NCI-H510A (cell line): ENCODE results near the gene IRX6.

ENCODE experiments used
- DNase-seq: peaks from one replicate; lab custom pipeline; 2025; lab: John Stamatoyannopoulos, UW

Gene IRX6

DNA sequence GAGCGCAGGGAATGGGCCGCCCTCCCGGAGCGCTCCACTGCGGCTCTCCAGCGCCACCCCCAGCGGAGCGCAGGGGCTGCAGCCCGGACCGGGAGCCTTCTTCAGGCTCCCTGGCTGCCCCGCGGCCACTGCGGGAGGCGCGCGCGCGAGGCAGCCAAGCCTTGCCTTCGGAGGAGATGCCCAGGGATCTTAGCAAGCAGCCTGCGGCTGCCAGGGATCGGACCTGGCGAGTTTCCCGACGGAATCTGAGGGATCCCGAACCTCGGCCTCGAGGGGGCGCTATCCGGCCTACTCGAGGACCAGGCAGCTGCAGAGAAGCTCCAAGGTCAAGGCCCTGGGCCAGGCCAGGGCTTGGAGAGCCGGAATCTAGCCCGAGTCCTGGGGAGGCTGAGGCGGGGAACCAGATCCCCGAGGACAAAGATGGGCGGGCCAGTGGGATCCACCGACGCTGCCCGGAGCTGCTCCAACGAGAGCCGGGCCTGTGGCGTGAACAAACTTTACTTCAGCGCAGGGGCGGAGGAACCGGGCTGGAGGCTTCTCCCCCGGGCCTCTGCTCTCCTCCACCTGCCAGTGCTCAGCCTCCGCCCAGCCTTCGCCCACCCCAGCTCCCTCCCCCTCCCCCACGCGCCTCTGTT lies at the start of gene IRX6:
Gene IRX6, plus strand, starts transcription at position 567 of the 635 bp plus-strand sequence. CDS start 889 bp downstream, outside the sequence.
- DNase-seq: no peak

DNA sequence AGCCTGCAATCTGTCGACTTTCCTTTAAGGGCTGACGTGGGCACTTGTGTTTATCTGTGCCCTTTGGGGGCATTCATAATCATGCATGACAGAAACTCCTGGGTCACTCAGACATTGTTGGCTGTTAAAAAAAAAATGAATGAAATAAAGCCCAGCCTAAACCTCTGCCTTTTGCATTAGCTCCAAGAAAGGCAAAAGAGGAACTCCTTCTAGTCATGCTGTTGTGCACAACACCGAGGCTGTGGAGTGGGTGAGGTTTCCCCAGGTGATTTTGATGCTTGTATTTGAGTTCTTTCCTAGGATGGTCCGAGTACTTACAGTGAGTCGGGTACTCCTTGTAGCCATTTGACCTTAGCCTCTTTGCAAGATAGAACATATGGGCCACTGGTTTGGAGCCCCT lies 49.6 kb upstream of the IRX6 start:
- DNase-seq: no peak

DNA sequence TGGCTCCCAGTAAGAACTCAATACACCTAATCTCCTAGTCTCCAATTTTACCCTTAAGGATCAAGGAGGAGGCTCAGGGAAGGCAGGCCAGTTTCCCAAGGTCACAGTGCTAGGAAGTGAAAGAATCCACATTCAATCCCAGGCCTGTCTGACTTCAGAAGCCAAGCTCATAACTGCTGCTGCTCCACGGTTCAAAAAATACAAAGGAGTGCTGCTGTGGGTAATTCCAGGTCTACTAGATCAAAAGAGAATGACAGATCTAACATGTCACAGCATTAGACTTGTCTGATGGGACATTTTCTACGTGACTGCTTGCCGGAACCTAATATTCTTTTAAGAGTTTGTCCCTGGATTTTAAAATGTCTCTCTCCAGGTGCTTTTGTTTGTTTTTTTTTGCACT lies 48.8 kb upstream of the IRX6 start:
- no peak for DNase-seq

DNA sequence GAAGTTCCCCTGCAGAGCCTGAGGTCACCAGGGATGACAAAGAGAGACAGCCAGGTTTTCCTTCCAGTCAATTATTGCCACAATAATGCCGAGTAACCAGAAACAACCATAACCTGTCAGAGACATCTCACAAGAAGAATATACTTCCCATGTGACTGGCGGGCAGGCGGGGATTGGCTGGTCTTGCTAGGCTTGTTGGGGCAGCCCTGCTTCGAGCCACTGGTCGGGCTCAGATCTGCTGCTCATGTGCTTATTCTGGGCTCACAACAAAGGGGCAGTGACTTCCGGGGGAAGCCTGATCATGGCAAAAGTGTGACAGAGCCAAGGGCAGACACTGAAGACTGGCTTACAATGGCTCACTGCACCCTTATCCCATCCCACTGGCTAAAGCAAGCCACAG lies 48.1 kb upstream of the IRX6 start:
- no peak for DNase-seq

DNA sequence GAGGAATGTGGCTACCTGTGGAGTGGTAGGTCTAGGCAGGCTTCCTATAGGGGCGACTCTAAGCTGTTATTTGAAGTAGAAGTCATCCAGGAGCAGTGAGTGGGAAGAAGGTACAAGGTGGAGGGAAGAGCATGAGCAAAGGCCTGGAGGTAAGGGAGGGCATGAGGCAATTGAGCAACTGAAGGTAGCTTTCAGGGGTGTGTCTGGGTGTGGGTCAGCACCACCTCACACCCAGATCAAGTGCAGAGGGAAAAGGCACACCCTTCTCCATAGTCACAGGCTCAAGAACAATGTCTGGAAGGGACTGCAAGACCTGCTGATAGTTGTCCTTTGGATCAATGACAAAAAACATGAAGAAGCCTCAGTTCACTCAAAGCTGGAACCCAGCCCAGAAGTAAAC lies 46.5 kb upstream of the IRX6 start:
- DNase-seq: no peak

DNA sequence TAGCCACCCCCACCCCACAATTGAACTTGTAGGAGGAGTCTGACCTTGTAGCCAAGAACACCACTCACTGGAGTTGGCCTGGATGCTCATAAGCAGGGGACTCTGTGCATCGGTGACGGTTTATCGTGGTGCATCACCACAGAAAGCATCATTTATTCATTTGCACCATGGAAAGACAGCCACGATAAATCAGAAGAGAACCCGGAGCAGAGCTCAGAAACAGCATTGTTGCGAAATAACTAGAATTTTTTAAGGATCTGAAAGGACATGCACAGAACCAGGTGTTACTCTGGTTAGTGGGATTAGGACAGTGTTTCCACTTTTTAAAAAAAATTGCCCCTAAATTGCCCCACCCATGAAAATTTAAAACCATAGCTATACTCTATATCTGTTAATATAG lies 44.4 kb upstream of the IRX6 start:
- DNase-seq: no peak

DNA sequence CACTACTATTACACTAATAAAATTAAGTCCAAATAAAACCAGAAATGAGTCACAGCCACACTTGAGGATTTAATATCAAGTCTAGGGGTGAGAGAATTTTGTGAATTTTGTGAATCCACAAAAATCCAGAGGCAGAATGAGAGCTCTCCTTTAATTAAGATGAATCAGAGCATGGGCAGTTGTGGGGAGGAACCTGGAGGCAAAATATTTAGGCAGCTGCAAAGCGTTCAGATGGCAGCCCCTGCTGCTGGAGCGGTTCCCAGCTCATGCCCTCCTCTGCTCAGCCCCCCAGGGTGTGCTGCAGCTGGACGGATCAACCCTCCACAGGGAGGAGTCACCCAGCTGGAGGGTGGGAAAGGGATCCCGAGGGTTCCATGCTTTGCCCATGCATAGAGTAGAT lies 43.4 kb upstream of the IRX6 start:
- DNase-seq: no peak

DNA sequence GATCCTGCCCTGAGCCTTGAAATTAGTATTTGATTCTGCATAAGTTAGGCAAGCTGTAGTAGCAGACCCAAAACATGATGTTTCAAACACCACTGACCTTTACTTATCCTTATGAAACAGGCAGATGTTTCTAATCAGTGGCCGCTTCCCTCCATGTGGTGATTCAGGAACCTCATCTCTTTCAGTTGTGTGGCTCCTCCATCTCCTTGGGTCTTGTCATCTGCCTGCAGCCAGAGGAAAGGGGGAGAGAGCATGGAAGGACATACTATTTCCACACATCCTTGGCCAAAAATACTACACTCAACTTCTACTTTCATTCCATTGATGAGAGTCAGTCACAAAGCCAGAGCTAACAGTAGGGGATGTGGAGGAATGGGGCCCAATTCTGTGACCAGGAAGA lies 41.6 kb upstream of the IRX6 start:
- no peak for DNase-seq

DNA sequence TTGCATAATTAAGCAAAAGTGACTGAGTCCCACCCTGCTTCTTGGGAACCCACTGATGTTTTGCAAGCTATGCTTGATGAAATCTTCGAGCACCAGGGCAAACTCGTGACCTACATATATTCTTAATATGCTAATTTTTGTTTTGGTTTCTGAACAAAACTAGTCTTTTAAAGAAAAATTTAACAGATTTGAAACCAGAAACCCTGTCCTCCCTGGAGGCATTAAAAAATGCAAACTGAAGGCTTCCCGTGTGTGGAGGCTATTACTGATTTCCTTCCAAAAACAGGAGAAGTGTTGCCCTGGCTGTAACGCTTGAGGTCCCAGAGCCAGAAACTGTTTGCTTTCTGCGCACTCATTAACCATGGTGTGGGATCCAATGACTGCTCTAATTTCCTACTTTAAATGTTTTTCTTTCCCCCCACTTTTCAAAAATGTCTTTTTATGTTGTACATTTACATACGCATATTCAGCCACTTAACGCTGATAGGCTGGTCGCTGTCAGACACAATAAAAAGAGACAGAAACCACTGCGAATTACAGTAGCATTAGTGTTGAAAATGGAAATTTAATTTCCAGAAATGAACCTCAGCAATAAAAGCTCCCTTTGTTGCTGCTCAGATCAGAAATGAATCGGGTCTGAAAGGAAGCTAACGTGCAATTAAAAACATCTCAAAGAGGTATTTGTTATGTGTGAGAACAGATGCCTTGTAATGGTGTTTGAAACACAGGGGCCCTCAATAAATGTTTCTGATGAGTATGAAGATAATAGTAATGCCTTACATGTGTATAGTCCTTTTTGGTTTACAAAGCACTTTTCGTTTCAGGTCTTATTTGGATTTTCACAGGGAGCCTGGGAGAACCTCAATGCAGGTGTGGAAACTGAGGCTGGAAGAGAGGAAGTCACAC lies 39.9 kb upstream of the IRX6 start:
- no peak for DNase-seq

DNA sequence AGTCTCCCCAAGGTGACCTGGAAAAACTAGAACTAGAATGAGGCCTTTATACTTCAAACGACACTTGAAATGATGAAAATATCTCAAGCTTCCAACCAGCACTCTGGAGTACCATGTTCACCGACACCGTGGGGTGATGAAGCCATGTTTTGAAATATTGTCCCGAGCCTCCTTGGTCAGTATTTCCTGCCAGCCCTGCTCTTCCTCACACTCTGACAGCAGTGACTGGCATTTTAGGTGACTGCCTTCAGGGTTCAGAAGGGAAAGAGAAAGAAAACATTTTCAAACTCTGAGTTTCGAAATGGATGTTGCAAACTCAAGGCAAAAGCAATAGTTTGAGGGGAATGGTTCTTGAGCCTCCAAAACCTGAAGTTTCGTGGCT lies 39.3 kb upstream of the IRX6 start:
- DNase-seq: no peak

DNA sequence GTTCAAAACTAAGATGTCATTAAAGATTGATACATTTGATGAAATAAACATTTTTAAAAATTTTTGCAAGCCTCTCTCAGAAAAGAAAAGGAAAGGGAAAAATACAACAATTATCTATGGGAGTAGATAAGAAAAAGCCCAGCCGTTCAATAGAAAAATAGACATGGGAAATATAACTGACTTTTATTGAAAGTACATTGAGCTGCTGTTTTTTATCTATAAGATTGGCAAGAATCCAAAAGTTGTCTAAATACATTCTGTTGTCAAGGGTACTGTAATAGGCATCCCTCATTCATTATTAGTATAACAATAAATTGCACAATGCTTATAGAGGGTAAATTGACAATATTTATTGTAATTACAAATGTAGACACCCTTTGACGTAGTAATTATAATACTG lies 38.4 kb upstream of the IRX6 start:
- DNase-seq: no peak

DNA sequence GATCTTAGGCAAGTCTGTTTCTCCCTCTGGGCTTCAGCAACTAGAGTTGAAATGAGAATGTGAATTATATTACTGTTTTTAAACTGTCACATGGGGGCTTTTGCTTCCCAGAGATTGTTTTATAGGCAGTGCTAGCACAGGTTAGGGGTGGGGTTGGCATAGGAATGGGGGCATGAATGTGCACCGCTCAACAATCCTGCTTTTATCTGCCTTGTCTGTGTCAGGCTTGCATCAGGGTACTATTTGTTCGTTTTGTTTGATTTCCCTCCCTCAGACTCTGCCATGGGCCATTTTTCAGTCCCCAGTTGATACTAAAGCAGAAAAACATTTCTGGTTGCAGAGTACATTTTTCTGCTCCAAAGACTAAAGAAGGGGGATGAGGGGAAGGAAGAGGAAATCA lies 34.6 kb upstream of the IRX6 start:
- DNase-seq: no peak

DNA sequence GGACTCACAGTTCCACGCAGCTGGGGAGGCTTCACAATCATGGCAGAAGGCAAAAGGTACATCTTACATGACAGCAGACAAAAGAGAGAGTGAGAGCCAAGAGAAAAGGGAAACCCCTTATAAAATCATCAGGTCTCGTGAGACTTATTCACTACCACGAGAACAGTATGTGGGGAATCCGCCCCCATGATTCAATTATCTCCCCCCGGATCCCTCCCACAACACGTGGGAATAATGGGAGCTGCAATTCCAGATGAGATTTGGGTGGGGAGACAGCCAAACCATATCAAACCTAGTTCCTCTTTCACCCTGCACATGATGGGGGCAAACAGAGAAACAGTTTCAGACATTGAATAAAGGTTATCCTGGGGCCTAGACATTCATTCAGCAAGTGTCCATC lies 32.2 kb upstream of the IRX6 start:
- no peak for DNase-seq

DNA sequence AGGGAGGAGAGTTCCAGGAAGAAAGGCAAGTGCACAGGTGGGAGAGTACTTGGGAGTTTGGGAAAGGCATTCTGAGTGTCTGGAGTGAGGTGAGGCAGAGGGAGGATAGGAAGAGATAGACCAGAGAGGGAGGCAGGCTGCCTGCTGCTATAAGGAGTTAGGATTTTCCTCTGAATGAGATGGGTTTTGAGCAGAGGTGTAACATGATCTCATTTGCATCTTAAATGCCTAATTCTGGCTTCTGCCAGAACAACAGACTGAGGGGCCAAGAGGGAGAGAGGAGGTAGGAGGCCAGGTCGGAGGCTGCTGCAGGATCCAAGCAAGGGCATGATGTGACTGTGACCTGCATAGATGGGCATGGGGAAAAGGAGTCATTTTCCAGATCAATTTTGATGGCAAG lies 31.5 kb upstream of the IRX6 start:
- DNase-seq: no peak

DNA sequence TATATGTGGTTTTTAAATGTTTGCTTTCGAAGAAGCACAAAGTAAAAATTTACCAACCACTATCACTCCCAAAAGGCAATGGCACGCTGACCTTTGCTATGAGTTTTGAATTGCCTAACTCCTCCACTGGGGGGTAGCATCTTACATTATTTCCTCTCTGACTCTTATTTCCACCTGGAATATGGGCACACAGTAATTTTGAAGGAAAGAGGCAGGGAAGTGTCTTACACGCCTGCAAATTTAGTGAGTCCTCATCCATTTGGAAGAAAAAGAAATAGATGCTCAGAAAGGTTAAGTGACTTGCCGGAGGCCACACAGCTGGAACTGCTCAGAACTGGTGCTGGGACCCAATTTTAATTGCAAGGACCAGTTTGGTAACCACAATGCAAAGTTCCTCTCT lies 29.9 kb upstream of the IRX6 start:
- no peak for DNase-seq

DNA sequence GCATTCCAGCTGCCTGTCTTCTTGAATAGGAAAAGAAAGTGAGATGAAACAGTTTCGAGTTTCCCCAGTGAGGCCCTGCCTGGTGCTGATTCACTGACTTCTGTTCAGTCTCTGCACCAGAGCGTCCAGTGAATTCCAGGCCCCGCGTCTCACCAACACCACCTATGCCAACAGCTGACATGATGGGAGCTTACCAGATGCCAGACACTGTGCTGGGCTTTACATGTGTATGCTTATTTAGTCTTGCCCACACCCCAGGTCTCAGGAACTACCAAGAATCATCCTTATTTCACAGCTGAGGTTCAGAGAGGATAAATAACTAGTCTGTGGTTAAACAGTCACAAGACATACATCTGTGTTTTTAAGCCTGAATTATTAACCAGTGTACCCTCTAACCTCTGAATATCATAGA lies 29.1 kb upstream of the IRX6 start:
- DNase-seq: no peak

DNA sequence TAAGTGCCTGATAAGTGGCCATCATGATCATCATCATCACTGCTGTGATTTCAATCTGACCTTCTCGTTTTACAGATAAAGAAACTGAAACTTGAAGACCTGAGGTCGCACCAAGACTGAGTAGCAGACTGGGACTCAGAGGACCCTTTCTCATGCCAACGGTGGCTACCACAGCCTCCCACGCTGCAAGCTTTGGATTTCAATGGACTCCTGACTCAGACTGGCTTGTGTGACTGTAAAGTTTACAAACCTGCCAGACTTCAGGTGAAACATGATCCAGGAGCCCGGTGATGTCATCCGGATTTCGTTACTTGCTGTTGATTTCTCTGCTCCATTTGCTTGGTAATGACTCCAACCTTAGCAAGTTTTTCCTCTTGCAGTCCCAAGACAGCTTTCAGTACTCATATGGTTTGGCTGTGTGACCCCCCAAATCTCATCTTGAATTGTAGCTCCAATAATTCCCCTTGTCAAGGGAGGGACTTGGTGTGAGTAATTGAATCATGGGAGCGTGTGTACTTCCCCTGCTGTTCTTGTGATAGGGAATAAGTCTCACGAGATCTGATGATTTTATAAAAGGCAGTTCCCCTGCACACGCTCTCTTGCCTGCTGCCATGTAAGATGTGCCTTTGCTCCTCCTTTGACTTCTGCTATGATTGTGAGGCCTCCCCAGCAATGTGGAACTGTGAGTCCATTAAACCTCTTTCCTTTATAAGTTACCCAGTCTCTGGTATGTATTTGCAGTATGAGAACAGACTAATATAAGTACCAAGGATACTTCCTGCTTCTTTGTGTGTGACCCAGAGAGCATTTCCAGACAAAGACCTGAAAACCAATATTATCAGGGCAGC lies 26.7 kb upstream of the IRX6 start:
- DNase-seq: peak; percentile 15

DNA sequence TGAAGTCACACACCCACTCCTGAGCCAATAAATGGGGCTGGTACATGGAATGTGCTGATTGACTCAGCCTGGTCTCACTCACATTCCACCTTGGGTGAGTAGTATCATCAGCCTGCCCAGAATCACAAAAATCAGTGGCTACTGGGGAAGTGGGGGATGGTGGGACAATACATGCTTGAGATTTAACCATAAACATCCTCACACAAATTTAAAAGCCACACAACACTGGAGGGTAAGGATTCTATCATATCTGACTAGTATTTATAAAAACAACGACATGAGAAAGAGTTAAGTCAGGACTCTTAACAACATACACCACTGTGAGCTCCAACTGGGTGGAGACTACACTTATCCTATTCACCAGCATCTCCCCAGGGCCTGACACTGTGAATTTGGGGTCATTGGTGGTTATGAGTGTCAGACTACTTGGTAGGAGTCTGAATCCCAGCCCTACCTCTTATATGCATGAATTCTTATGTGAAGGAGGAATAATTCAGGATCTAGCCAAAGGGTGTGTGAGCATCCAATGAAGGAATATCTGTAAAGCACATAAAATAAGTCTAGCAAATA lies 26.0 kb upstream of the IRX6 start:
- no peak for DNase-seq

DNA sequence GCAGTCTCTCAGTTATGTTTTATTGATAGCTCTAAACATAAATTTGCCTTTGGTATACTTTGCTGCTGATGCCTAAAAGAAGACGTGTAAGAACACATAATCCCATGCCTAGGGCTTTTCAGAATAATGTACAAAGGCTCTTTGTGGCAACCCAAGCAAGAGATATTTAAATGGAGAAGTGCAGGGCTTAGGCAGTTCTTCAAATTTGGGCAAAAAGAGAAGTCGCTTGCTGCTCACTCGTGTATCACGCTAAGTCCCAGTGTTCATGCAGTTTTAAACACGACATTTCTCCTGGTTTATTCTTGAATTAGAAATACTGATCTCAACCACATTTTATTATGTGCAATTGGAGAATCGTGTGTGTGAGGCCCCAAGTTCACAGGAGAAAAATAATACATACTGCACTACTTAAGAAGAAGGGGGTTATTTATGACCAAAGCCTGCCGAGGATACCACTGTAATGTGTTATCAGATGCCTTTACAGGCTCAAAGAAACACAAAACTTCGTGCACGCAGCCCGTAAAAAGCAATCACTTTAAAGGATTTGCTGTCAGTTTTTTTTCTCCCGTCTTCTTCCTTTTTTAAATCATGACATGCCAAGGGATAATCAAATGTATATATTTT lies 22.5 kb upstream of the IRX6 start:
- no peak for DNase-seq

DNA sequence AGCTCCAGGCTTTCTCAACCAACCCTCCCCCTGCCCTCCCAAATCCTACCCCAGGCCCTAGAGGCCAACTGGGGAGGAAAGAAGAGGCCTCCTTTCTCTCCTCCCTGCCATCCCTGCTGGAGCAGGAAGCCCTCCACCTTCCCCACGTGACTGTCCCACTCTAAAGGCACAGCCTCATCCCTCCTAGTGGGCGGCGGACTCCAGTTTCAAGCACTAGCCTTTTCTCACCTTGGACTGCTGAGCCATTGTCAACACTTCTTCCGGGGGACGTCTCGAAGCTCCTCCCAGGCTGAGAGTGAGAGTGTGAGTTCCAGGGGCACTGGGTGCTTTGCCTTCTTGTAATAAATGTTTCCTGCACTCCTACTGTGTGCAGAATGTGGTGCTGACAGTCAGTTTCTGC lies 21.4 kb upstream of the IRX6 start:
- DNase-seq: no peak

DNA sequence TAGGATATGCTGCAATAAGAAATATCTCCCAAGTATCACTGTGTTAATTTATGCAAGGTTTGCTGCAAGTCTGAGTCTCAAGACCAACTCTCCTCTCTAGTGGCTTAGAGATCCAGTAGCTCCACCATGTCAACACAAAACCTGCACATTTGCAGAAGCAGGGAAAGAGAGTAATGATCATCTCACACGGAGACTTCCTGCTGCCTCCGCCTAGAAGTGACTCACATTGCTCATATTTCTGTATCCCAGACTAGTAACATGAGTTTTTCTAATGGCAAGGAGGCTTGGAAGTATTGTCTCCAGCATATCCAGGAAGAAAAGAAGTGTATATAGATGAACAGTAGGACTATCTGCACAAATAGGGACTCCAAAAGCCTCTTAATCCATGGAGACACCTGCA lies 15.0 kb upstream of the IRX6 start:
- DNase-seq: no peak

DNA sequence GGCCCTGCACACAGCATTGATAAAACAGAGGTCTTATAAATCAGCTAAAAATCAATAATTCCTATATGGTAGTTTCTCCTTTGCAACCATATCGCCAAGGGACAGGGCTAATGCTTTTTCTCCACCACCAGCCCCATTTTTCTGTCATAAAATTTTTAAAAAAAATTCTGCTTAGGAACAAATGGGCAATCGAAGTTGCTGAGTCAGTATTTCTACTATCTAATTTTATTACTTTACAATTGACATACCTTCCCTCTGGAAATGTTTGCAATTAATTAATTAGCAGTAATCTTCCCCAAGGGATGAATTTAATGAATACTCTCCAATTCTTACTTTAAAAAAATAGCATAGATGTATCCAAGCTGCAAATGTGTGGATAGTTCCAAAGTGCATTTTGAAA lies 1.7 kb upstream of the IRX6 start:
- no peak for DNase-seq
